Activated CD8-positive, alpha-beta T cell treated with anti-CD3 and anti-CD28 coated beads for 36 hours (primary cell): ENCODE measurements around the gene GDI2. TPM values are rescaled to one million over a fixed set of nuclear protein-coding genes. Genes with fewer than 3 reads are reported as not detected.

Experiments used
- ATAC-seq: fragments of 200-7000 bp; cut with Tn5 transposase; one replicate; pipeline ENCODE4 v1.10.0; 2021; ENCODE audit warnings: mild to moderate bottlenecking, moderate library complexity
- CTCF ChIA-PET: fragments of 350-600 bp; sonication (Branson Sonifier 250); formaldehyde crosslinking; loops from one replicate; lab custom pipeline; 2021; ENCODE audit warnings: antibody characterized with exemption; lab: Charles Lee
- POLR2A ChIA-PET: fragments of 350-600 bp; sonication (Branson Sonifier 250); formaldehyde crosslinking; loops from one replicate; lab custom pipeline; 2021; ENCODE audit warnings: antibody characterized with exemption; lab: Charles Lee
- DNase-seq: peaks from one replicate; pipeline ENCODE4 v3.0.0-alpha.2; 2020
- H3K27ac Mint-ChIP-seq: one replicate; pipeline ENCODE4 v1.8.0; 2021; ENCODE audit warnings: mild to moderate bottlenecking, mixed read lengths
- H3K27me3 Mint-ChIP-seq: one replicate; pipeline ENCODE4 v1.8.0; 2021; ENCODE audit warnings: mixed read lengths
- H3K36me3 Mint-ChIP-seq: one replicate; pipeline ENCODE4 v1.8.0; 2021; ENCODE audit warnings: low read depth, mixed read lengths
- H3K4me1 Mint-ChIP-seq: one replicate; pipeline ENCODE4 v1.8.0; 2021; ENCODE audit warnings: low read depth, mixed read lengths
- H3K4me3 Mint-ChIP-seq: one replicate; pipeline ENCODE4 v1.8.0; 2021; ENCODE audit warnings: mild to moderate bottlenecking, moderate library complexity, mixed read lengths
- H3K9me3 Mint-ChIP-seq: one replicate; pipeline ENCODE4 v1.8.0; 2021; ENCODE audit warnings: mixed read lengths
- intact Hi-C: fragments of 100-400 bp; cut with micrococcal nuclease; formaldehyde crosslinking; loops from one replicate; pipeline ENCODE4 v1.10.0; 2022
- total RNA-seq, 2 experiments: library from RNA; stranded (reverse); gene quantifications; one replicate each; pipeline ENCODE4 v1.2.3, GENCODE V29; 2021
- TF ChIP-seq, protein P1 (sequence below): fragments of 200-600 bp; IDR thresholded peaks from one replicate; pipeline ENCODE4 v1.8.0; 2022; ENCODE audit warnings: antibody characterized with exemption, mild to moderate bottlenecking

GDI2 gene
- total RNA-seq, 2 experiments from 2014 or later, result 288 to 291 TPM

DNA sequence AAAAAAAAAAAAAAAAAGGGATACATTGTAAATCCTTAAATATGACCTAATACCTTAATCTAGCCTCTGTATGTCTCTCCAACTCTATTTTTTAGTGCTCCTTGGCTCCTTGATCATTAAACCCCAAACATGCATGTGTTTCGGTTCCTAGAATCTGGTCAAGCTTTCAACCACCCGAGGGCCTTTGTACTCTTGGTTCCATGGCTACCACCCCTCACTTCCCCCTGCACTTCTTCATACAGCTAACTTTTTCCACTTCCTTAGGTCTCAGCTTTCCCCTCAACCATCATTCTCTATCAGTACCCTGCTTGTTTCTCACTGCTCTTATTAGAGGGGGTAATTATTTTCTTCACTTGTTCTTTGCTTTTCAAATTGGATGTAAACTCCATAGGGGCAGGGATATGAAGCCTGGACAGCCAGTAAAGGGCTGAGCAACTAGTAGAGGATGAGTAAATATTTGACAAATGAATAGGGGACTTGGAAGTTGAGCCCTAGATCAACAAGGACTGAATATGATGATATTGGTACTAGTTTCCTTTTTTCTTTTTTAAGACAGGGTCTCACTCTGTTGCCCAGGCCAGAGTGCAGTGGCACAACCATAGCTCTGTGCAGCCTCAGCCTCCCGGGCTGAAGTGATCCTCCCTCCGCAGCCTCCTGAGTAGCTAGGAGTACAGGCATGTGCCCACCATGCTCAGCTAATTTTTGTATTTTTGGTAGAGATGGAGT is 4.3 kb upstream of the GDI2 start:
- TF ChIP-seq, protein P1, sequence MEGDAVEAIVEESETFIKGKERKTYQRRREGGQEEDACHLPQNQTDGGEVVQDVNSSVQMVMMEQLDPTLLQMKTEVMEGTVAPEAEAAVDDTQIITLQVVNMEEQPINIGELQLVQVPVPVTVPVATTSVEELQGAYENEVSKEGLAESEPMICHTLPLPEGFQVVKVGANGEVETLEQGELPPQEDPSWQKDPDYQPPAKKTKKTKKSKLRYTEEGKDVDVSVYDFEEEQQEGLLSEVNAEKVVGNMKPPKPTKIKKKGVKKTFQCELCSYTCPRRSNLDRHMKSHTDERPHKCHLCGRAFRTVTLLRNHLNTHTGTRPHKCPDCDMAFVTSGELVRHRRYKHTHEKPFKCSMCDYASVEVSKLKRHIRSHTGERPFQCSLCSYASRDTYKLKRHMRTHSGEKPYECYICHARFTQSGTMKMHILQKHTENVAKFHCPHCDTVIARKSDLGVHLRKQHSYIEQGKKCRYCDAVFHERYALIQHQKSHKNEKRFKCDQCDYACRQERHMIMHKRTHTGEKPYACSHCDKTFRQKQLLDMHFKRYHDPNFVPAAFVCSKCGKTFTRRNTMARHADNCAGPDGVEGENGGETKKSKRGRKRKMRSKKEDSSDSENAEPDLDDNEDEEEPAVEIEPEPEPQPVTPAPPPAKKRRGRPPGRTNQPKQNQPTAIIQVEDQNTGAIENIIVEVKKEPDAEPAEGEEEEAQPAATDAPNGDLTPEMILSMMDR, result no peak
- Mint-ChIP-seq H3K27me3 (no peaks in the 10 kb centered on the region), H3K4me3 (peak overlapping the region; percentile 4), H3K4me1 (peaks cover 45% of the 10 kb centered on the region), H3K9me3 (peaks cover 5% of the 10 kb centered on the region), H3K27ac (peak overlapping the region; percentile 75), H3K36me3 (peaks cover 15% of the 10 kb centered on the region)
- ChIA-PET POLR2A (interaction anchor here (0.6 to 1.8 kb wide), 2 partner anchors 11 to 26 kb away, joined by 4 read pairs; no protein-coding TSS in a partner anchor), CTCF (interaction anchor here (0.9 to 4.0 kb wide), 2 partner anchors 13 to 56 kb away, joined by 3 to 18 read pairs; no protein-coding TSS in a partner anchor)
- ATAC-seq, result peak; percentile 9
- intact Hi-C loops, result loop anchor here (10.0 kb wide), 3 partner anchors 133 to 267 kb away; partner anchors contain the start of genes IL15RA, RBM17 and TASOR2
- DNase-seq, result peak; percentile 73

DNA sequence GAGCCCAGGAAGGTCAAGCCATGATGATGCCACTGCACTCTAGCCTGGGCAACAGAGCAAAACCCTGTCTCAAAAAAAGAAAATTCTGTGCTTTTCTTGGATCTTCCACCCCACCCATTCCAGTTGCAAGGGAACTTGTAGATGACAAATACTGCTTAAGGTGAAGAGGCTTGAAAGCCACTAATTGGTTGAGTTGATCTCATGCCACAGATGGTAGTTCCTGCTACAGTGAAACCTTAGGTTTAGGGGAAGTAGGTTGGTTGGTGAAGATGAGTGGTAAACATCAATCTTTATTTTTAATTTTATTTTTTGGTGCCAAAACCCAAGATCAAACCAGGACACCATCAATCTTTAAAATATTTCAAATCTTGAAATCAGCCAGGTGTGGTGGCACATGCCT is 2.9 kb upstream of the GDI2 start:
- peaks cover 48% of the 10 kb centered on the region for H3K4me1 Mint-ChIP-seq

DNA sequence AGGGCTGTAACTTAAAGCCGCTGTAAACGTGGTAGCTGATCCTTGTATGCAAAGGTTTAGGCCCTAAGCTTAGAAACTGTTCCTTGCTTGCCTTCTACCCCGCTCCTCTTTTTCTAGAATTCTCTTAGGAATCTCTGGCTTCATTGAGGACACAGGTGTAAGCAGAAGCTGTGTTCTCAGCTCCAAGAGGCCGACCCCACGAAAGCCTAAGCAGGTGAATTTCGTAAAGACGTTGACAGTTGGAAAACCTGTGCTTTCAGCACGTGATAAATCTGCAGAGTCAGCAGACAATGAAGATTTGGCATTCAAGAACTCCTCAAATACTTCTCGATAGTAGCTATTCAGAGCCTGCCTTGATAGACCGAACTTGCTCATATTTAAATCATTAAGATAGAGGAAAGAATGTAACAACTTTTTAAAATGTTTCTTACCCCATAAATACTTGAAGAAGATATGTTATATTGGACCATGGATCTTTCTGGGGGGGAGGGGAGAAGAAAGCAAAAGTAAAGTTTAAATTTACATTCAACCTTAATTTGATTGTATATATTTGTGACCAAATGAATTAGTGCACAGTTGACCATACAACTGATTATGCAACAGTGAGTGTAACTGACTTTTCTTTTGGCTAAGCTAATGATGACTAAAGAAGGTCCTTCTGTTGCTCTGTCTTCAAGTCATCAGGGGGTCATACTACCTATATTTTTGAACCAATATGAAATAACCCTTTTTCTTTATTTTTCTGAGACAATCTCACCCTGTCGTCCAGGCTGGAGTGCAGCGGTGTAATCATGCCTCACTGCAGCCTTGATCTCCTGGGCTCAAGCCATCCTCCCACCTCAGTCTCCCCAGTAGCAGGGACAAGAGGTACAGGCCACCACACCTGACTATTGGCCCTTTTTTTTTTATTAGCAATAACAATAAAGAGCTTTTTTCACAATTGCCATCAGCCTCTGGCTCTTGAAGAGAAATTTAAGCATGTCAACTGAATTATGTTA is 1.2 kb upstream of the GDI2 start:
- ATAC-seq, result no peak
- Mint-ChIP-seq H3K4me3 (peak overlapping the region; percentile 95), H3K9me3 (no peaks in the 10 kb centered on the region), H3K27me3 (no peaks in the 10 kb centered on the region), H3K4me1 (peaks cover 50% of the 10 kb centered on the region), H3K36me3 (peaks cover 32% of the 10 kb centered on the region), H3K27ac (peak overlapping the region; percentile 93)
- no peak for DNase-seq
- ChIA-PET CTCF (interaction anchor here (0.5 to 1.8 kb wide), 6 partner anchors 45 to 1600 kb away, joined by 3 to 8 read pairs (median 4); no protein-coding TSS in a partner anchor), POLR2A (interaction anchor here (0.9 to 2.7 kb wide), 16 partner anchors 12 to 269 kb away, joined by 3 to 18 read pairs (median 4); partner anchors contain the start of genes ANKRD16, FBH1 and IL15RA)
- intact Hi-C loops, result loop anchor here (5.0 to 10.0 kb wide), 5 partner anchors 58 to 270 kb away; partner anchors contain the start of genes ANKRD16, IL15RA, RBM17 and TASOR2
- TF ChIP-seq, protein P1, result no peak

More for the DNA sequence above, 2.9 kb upstream of the GDI2 start:
- ATAC-seq, result no peak
- DNase-seq, result no peak
- Mint-ChIP-seq H3K27ac (peak overlapping the region; percentile 50), H3K4me3 (no peak overlapping the region), H3K27me3 (no peaks in the 10 kb centered on the region), H3K9me3 (peaks cover 5% of the 10 kb centered on the region), H3K36me3 (peaks cover 28% of the 10 kb centered on the region)
- CTCF ChIA-PET, result no interaction called here
- intact Hi-C loops, result loop anchor here (10.0 kb wide), 3 partner anchors 131 to 269 kb away; partner anchors contain the start of genes IL15RA, RBM17 and TASOR2
- TF ChIP-seq, protein P1, result no peak
- POLR2A ChIA-PET, result interaction anchor here (0.6 kb wide), 1 partner anchor 56 kb away, joined by 4 read pairs; no protein-coding TSS in a partner anchor

DNA sequence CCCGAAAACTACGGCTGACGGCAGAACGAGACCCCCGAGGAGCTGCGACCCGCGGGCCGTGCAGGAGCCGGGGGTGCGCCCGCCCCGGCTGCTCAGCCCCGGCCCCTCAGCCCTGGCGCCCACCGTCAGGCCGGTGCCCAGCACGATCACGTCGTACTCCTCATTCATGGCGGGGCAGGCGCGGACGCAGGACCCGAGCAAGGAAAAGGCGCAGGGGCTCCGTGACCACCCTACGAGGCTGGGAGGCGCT is 218 bp downstream of the GDI2 start:
- peak overlapping the region; percentile 95 for H3K4me3 Mint-ChIP-seq
- CTCF ChIA-PET, result interaction anchor here (1.5 to 1.8 kb wide), 3 partner anchors 57 to 76 kb away, joined by 4 to 8 read pairs (median 4); no protein-coding TSS in a partner anchor
- ATAC-seq (peak; percentile 29), DNase-seq (no peak)
- peaks cover 60% of the 10 kb centered on the region for H3K4me1 Mint-ChIP-seq
- peaks cover 39% of the 10 kb centered on the region for H3K36me3 Mint-ChIP-seq
- H3K9me3 Mint-ChIP-seq, result no peaks in the 10 kb centered on the region
- POLR2A ChIA-PET, result interaction anchor here (0.8 to 2.7 kb wide), 13 partner anchors 11 to 244 kb away, joined by 3 to 18 read pairs (median 4); partner anchors contain the start of genes ANKRD16 and FBH1
- H3K27me3 Mint-ChIP-seq, result no peaks in the 10 kb centered on the region
- peak overlapping the region; percentile 92 for H3K27ac Mint-ChIP-seq
- TF ChIP-seq, protein P1, result no peak
- intact Hi-C loops, result loop anchor here (5.0 to 10.0 kb wide), 5 partner anchors 59 to 272 kb away; partner anchors contain the start of genes ANKRD16, IL15RA, RBM17 and TASOR2
